ENCODE data around the gene OR4M1.
"Not testable (repeated sequence)": the region's sequence is repeated elsewhere in the genome, so short reads cannot be mapped to it uniquely, and the experiment has no call there.

Gene OR4M1

DNA sequence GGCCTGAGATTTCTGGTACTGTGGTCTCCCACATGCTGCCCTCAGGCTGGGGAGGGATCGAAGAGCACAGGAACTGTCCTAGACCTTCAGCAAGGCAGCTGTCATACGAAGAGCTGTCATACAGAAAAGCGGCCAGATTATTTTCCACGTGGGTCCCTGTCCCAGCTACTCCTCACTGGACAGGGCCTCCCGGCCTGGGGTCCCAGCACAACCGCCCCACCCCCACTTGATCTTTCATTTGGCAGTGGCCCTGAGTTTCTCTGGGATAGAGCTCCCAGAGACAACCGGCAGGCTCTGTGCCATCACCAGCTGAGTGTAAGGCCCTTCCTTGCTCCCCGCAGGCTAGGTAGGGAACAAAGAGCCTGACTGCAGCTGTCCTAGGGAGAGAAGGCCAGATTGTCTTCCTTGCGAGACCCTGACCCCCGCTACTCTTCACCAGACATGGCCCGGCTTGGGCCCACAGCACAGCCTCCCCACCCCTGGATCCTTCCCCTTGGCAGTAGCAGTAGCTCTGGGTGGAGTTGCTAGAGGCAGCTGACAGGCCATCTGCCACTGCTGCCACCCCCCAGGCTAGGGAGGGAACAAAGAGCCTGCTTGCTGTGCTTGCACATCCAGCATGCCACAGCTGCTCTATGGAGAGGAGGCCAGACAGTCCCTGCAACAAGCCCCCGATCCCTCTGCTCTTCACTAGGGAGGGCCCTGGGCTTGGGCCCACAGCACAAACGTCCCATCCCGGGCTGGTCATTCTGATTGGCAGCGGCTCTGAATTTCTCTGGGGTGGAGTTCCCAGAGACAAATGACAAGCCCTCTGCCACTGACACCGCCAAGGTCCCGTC, 27.2 kb downstream of the OR4M1 start:
- Mint-ChIP-seq H3K9me3 (peaks cover 4% of the 10 kb centered on the region), H3K27me3 (no peaks in the 10 kb centered on the region), H3K4me3 (no peak overlapping the region), H3K27ac (no peak overlapping the region), H3K4me1 (no peaks in the 10 kb centered on the region), H3K36me3 (no peaks in the 10 kb centered on the region)

DNA sequence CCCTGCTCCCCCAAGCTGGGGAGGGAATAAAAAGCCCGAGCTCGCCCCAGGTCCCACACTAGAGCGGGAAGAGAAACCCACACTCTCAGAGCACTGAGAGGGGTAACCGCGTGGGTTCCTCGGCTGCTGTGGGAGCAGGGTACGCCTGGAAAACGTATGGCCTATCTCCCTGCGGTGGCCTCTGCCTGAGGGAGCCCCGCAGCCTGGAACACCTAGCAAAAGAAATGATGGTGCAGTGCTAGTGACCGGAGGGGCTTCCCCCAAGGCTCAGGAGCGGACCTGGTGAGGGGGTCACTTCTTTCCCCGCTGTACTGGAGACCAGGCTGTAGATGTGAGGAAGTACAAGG, 27.8 kb downstream of the OR4M1 start:
- Mint-ChIP-seq H3K27ac (no peak overlapping the region), H3K27me3 (no peaks in the 10 kb centered on the region), H3K9me3 (peaks cover 4% of the 10 kb centered on the region), H3K4me3 (no peak overlapping the region), H3K36me3 (no peaks in the 10 kb centered on the region), H3K4me1 (no peaks in the 10 kb centered on the region)

DNA sequence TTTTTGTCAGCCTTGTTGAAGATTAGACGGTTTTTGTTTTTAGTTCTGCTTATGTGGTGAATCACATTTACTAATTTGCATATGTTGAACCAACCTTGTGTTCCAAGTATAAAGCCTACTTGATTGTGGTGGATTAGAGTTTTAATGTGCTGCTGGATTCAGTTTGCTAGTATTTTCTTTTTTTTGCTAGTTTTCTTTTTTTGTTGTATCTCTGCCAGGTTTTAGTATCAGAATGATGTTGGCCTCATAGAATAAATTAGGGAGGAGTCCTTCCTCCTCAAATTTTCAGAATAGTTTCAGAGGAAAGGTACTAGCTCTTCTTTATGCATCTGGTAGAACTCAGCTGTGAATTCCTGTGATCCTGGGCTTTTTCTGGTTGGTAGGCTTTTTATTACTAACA, 30.2 kb downstream of the OR4M1 start, which contains the start of gene OR4N2:
TSS of gene OR4N2 (plus strand) at position 301 of the 400 bp plus-strand sequence. CDS start 23,679 bp downstream, outside the sequence.
- H3K27ac Mint-ChIP-seq, H3K4me3 Mint-ChIP-seq, H3K4me1 Mint-ChIP-seq, H3K9me3 Mint-ChIP-seq, H3K27me3 Mint-ChIP-seq, H3K36me3 Mint-ChIP-seq: not testable (repeated sequence)

DNA sequence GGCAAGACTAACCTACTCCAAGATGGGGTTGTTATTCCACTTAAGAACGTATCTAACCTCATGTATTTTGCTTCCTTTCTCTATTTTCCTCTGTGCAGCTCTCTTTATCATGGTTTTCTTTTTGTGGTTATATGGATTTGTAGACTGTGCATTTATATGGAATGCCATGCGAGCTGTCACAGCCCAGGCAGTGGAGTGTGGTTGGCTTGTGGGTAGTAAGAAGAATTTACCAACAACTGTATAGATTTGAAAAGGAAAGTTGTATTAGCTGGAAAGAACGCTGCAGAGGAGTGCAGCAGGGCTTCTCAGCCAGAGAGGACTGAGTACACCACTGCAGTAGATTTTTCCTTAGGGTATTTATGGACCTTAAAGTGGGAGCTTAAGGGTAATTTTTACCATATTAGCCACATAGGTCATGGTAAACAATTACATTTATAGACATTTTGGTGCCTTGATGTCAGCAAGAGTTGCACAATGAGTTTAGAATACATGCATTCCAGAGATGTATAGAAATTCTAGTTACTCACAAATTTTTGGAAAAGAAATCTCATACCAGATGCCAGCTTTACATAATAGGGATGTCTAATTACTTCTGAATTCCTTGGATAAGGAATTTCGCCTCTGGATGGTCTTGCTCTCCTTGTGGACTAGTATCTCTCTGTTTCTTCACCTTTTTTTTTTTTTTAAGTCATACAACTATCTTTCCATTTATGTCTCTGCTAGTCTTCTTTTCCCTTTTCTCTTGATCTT, 40.0 kb downstream of the OR4M1 start:
- H3K27ac Mint-ChIP-seq: peak overlapping the region; percentile 43
- H3K27me3 Mint-ChIP-seq, H3K9me3 Mint-ChIP-seq, H3K36me3 Mint-ChIP-seq, H3K4me3 Mint-ChIP-seq, H3K4me1 Mint-ChIP-seq: not testable (repeated sequence)

DNA sequence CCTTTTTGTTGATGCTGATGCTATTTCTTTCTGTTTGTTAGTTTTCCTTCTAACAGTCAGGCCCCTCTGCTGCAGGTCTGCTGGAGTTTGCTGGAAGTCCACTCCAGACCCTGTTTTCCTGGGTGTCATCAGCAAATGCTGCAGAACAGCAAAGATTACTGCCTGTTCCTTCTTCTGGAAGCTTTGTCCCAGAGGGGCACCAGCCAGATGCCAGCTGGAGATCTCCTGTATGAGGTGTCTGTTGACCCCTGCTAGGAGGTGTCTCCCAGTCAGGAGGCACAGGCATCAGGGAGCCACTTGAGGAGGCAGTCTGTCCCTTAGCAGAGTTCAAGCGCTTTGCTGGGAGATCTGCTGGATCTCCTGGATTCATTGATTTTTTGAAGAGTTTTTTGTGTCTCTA, 46.6 kb downstream of the OR4M1 start:
- H3K36me3 Mint-ChIP-seq, H3K27me3 Mint-ChIP-seq, H3K4me3 Mint-ChIP-seq, H3K4me1 Mint-ChIP-seq, H3K9me3 Mint-ChIP-seq, H3K27ac Mint-ChIP-seq: not testable (repeated sequence)

DNA sequence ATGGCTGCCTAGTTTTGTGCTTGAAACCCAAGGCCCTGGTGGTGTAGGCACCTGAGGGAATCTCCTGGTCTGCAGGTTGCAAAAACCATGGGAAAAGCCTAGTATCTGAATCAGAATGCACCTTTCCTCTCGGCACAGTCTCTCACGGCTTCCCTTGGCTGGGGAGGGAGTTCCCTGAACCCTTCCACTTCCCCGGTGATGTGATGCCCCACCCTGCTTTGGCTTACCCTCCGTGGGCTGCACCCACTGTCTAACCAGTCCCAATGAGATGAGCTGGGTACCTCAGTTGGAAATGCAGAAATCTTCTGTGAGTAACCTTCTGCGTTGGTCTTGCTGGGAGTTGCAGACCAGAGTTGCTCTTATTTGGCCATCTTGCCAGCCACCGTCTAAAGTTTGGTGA, 47.7 kb downstream of the OR4M1 start:
- H3K4me1 Mint-ChIP-seq, H3K9me3 Mint-ChIP-seq, H3K36me3 Mint-ChIP-seq, H3K27ac Mint-ChIP-seq, H3K27me3 Mint-ChIP-seq, H3K4me3 Mint-ChIP-seq: not testable (repeated sequence)

DNA sequence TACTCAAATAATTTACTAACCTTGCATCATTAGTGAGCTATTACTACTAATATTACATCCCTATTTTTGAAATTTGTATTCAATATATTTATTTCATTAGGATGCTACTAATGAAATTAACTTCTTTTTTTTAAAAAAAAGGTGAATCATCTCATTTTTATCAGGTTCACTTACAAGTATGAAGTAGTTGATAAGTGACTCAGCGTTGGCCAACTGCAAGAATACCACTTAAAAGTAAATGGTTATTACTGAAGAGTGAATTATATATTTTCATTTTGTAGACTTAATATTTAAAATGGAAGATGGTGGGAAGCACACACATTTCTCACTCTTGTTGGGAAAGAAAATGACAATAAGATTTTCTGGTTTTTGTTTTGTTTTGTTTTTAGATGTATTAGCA, 49.9 kb downstream of the OR4M1 start:
- Mint-ChIP-seq H3K36me3 (no peaks in the 10 kb centered on the region), H3K4me3 (no peak overlapping the region), H3K9me3 (peaks cover 6% of the 10 kb centered on the region), H3K4me1 (no peaks in the 10 kb centered on the region), H3K27me3 (peaks cover 3% of the 10 kb centered on the region), H3K27ac (no peak overlapping the region)

GRCh38 chr14:19823765-19824164, 50.5 kb downstream of the OR4M1 start:
- Mint-ChIP-seq H3K4me1 (no peaks in the 10 kb centered on the region), H3K27ac (no peak overlapping the region), H3K4me3 (no peak overlapping the region)

GRCh38 chr14:19827626-19828244, 54.4 kb downstream of the OR4M1 start:
- not testable (repeated sequence) for H3K27me3 Mint-ChIP-seq, H3K4me1 Mint-ChIP-seq, H3K27ac Mint-ChIP-seq

More at GRCh38 chr14:19823765-19824164, 50.5 kb downstream of the OR4M1 start:
- peaks cover 3% of the 10 kb centered on the region for H3K27me3 Mint-ChIP-seq
- H3K9me3 Mint-ChIP-seq: peaks cover 6% of the 10 kb centered on the region
- no peaks in the 10 kb centered on the region for H3K36me3 Mint-ChIP-seq

DNA sequence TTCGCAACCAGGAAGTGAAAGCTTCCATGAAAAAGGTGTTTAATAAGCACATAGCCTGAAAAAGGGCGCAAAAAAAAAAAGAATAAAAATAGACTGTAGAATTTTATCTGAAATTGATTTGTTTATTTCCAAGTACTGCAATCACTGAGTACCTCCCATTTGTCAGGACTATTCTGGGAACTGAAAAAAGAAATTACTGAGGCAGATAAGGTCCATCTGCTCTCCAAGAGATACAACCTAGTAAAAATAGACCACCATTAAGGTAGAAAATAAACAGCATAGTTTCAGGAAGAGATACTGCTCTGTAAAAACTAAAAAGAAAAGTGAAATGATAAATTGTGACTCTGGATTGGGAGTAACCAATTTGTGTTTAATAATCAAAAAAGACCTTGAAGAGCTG, 55.0 kb downstream of the OR4M1 start:
- Mint-ChIP-seq H3K27me3 (peaks cover 9% of the 10 kb centered on the region), H3K36me3 (no peaks in the 10 kb centered on the region), H3K4me3 (no peak overlapping the region), H3K4me1 (no peaks in the 10 kb centered on the region), H3K27ac (no peak overlapping the region), H3K9me3 (peaks cover 5% of the 10 kb centered on the region)

More at GRCh38 chr14:19827626-19828244, 54.4 kb downstream of the OR4M1 start:
- H3K4me3 Mint-ChIP-seq, H3K36me3 Mint-ChIP-seq, H3K9me3 Mint-ChIP-seq: not testable (repeated sequence)
